NT2/D1 (cell line): ENCODE data around the gene PPP1CA.

Experiments
- DNase-seq: peaks from one replicate; pipeline ENCODE4 v3.0.0-alpha.2; 2011; ENCODE audit warnings: low read depth, low spot score
- H3K27me3 ChIP-seq: 2 replicates; pipeline ENCODE4 v1.6.0; 2011; ENCODE audit warnings: mild to moderate bottlenecking; ENCODE audit not compliant: insufficient read length, insufficient read depth
- H3K36me3 ChIP-seq: 2 replicates; pipeline ENCODE4 v1.6.1; 2011; ENCODE audit warnings: mild to moderate bottlenecking, low read length, mixed read lengths; ENCODE audit not compliant: insufficient read depth, insufficient read length
- H3K4me1 ChIP-seq: 2 replicates; pipeline ENCODE4 v1.5.1; 2011; ENCODE audit not compliant: insufficient read depth, insufficient read length
- H3K4me3 ChIP-seq: 2 replicates; pipeline ENCODE4 v1.5.1; 2011; ENCODE audit warnings: low read depth; ENCODE audit not compliant: insufficient read length
- H3K9ac ChIP-seq: 2 replicates; pipeline ENCODE4 v1.6.0; 2011; ENCODE audit warnings: low read depth; ENCODE audit not compliant: insufficient read length
- H3K9me3 ChIP-seq: 2 replicates; pipeline ENCODE4 v1.5.1; 2011; ENCODE audit warnings: mild to moderate bottlenecking, low read length; ENCODE audit not compliant: insufficient read depth
- SUZ12 ChIP-seq: IDR thresholded peaks from 2 replicates; pipeline ENCODE4 v1.6.1; 2011; ENCODE audit not compliant: insufficient read length, insufficient read depth; ENCODE audit errors: extremely low read depth
- YY1 ChIP-seq: IDR thresholded peaks from 2 replicates; pipeline ENCODE4 v1.6.1; 2011; ENCODE audit not compliant: insufficient read length, insufficient read depth
- ZNF274 ChIP-seq: IDR thresholded peaks from 2 replicates; pipeline ENCODE4 v1.6.1; 2011; ENCODE audit warnings: mild to moderate bottlenecking, low read depth, low read length

The PPP1CA gene

DNA sequence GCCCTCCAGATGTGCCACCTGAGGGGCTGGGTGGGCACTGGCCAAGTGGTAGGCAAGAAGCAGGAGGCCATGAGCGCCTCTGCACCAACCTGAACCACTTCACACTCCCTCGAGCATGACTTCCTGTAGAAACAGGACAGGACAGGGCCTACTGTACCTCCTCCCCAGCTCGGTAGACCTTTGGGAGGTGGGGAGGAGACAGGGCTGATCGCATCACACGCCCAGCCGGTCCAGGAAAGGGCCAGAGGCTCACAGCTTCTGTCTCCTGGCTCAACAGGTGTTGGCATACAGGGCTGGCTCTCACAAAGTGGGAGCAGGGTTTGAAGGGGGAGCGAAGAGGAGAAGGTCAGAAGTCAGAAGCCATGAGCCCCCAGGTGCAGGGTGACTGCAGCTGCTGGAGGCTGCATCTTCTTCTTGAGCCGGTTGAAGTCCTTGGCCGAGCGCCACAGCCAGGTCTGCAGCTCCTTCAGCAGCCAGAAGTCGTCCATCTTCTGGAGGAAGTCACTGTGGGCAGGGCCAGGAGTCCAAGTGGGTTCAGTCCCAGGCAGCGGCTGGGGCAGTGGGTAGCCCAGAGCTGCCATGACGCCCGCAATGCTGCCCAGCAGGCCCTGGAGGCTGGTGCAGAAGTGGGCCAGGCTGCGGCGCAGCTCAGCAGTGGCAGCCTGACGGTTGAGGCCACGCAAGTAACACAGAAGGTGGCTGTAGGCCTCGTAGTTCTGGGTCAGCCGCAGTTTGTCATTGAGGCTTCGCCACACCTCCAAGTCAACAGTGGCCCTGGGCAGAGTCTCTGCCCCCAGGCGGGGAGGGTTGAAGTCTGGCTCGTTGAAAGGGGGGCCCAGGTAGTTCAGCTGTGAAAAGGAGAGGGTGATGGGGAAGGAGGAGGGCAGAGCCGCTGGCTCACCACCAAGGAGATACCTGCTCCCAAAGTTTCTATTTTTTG, 36.6 kb downstream of the PPP1CA start:
- Histone ChIP-seq H3K4me3 (no peak overlapping the region), H3K9ac (no peak overlapping the region), H3K4me1 (peaks cover 2% of the 10 kb centered on the region), H3K36me3 (peaks cover 38% of the 10 kb centered on the region), H3K27me3 (peaks cover 22% of the 10 kb centered on the region), H3K9me3 (no peaks in the 10 kb centered on the region)
- TF ChIP-seq SUZ12, result no peak
- no peak for TF ChIP-seq YY1
- TF ChIP-seq ZNF274, result no peak
- no peak for DNase-seq

GRCh38 chr11:67364169-67364568, 37.5 kb downstream of the PPP1CA start:
- Histone ChIP-seq H3K9ac (no peak overlapping the region), H3K4me3 (no peak overlapping the region), H3K9me3 (no peaks in the 10 kb centered on the region), H3K36me3 (peaks cover 33% of the 10 kb centered on the region), H3K27me3 (peaks cover 18% of the 10 kb centered on the region), H3K4me1 (no peaks in the 10 kb centered on the region)
- DNase-seq, result no peak
- no peak for TF ChIP-seq ZNF274
- no peak for TF ChIP-seq YY1
- TF ChIP-seq SUZ12, result no peak

GRCh38 chr11:67357831-67358670, 43.6 kb downstream of the PPP1CA start:
- peaks cover 28% of the 10 kb centered on the region for H3K4me1 ChIP-seq
- H3K9ac ChIP-seq, result no peak overlapping the region
- H3K36me3 ChIP-seq, result no peaks in the 10 kb centered on the region
- DNase-seq, result no peak
- peaks cover 8% of the 10 kb centered on the region for H3K27me3 ChIP-seq
- H3K4me3 ChIP-seq, result no peak overlapping the region
- no peaks in the 10 kb centered on the region for H3K9me3 ChIP-seq
- no peak for TF ChIP-seq SUZ12
- no peak for TF ChIP-seq YY1
- no peak for TF ChIP-seq ZNF274

DNA sequence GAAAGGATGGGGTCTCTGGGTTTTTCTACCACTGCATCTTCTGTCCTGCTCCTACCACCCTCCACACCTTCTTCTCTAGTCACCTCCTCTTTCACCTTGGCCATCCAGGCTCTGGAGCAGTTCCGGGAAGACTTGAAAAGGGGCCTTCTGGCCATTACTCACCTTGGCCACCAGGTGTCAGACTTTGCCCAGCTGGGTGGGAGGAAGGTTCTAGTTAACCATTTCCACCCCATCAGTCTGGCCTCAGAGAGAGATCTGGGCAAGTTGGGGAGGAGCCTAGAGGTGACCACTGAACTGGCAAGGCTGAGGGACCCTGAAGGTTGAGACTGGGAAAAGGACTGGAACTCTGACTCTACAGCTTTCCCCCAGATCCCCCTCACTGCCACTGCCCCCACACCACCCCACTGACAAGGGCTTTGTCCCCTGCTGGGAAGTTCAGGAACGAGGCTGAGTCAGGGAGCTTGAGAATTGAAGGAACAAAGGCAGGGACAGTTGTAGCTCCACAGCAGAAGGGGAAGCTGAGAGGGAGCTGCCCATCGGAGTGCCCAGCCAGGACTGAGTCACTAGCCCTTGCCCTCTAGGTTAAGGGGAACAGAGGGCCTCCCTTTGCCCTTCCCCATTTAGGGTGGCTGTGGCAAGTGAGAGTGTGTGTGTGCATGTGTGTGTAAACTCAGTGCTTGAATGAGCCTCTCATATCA, 44.6 kb downstream of the PPP1CA start:
- Histone ChIP-seq H3K4me3 (no peak overlapping the region), H3K9ac (peak overlapping the region; percentile 68), H3K9me3 (no peaks in the 10 kb centered on the region), H3K36me3 (no peaks in the 10 kb centered on the region), H3K27me3 (peaks cover 3% of the 10 kb centered on the region), H3K4me1 (peaks cover 34% of the 10 kb centered on the region)
- peak; percentile 90 for DNase-seq
- TF ChIP-seq YY1 (no peak), ZNF274 (no peak), SUZ12 (no peak)

DNA sequence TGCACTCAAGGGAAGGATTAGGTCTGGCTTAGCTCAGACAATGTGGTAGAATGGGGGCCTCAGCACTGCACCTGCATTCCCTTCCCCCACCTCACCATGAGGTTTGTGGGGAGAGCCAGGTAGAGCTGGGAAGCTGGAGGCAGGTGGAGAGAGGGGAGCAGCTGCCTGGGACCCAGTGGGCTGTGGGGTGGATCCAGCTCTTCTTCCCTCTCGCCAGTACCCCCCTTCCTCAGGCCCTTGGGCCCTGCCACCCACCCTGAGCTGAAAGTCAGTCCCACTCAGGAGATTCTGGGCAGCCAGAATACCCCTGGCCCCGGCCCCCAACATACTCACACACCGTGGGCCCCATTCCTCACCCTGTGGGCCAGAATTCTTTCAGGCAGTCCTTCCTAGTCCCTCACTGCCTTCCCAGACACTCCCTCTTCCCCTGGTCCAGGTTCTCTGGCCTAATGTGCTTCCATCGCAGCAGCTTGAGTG, 45.2 kb downstream of the PPP1CA start:
- DNase-seq, result no peak
- no peaks in the 10 kb centered on the region for H3K27me3 ChIP-seq
- no peaks in the 10 kb centered on the region for H3K9me3 ChIP-seq
- H3K9ac ChIP-seq, result peak overlapping the region; percentile 68
- TF ChIP-seq SUZ12, result no peak
- TF ChIP-seq ZNF274, result no peak
- no peak for TF ChIP-seq YY1
- H3K4me3 ChIP-seq, result no peak overlapping the region
- no peaks in the 10 kb centered on the region for H3K36me3 ChIP-seq
- peaks cover 38% of the 10 kb centered on the region for H3K4me1 ChIP-seq

DNA sequence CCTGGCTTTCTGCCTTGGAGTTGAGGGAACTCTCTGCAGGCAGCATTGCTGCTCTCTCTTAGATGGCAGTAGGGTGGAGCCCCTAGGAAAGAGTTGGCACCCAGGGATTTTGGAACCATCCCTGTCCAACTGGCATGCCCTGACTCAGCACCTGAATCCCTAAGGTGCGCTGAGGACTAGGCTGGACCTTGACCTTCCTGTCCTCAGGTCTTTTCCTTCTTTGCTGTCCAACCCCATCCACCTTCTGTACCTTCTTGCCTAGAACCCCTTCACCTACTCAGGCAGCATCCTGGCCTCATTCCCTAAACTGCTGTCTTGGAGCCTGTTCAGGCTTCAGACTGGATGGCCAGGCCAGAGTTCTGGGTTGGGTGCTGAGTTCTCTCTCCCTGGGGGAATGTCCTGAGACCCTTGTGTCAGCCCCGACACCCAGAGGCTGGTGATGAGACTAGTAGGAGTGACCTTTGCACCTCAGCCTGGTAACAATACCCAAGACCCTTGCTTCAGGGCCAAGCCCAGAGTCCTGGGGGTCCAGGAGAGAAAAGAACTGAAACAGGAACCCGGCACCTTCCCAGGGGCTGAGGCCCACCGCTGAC, 45.8 kb downstream of the PPP1CA start:
- H3K4me1 ChIP-seq, result peaks cover 39% of the 10 kb centered on the region
- peak overlapping the region; percentile 68 for H3K9ac ChIP-seq
- H3K9me3 ChIP-seq, result no peaks in the 10 kb centered on the region
- H3K36me3 ChIP-seq, result no peaks in the 10 kb centered on the region
- no peak for TF ChIP-seq SUZ12
- no peak for TF ChIP-seq ZNF274
- no peak for TF ChIP-seq YY1
- no peak overlapping the region for H3K4me3 ChIP-seq
- no peak for DNase-seq
- H3K27me3 ChIP-seq, result no peaks in the 10 kb centered on the region
